Ammon's horn (tissue), 1 donor: ENCODE measurements around the gene CD163L1.
"Not testable (repeated sequence)": the region's sequence is repeated elsewhere in the genome, so short reads cannot be mapped to it uniquely, and the experiment has no call there.

Experiments
- DNase-seq: peaks from one replicate; pipeline ENCODE4 v3.0.0-alpha.2; 2016; ENCODE audit warnings: low spot score

CD163L1 gene

DNA sequence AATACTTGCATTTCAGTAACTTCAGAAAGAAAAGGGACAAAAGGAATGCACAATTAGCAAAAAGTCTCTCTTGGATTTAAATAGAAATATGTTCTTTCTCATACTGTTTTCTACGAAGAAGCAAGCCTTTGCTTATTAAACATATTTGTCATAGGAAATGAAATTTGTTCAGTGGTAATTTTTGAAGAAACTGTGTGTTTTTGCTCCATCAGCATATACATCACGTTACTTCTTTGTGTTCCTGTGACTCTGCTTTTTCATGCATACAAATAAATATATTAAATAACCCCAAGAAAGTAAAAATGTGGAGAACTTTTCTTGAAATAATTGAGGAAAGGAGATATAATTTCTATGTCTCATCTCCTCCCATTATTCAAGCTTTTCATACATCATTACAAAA is 39.7 kb downstream of the CD163L1 start:
- DNase-seq, result no peak

DNA sequence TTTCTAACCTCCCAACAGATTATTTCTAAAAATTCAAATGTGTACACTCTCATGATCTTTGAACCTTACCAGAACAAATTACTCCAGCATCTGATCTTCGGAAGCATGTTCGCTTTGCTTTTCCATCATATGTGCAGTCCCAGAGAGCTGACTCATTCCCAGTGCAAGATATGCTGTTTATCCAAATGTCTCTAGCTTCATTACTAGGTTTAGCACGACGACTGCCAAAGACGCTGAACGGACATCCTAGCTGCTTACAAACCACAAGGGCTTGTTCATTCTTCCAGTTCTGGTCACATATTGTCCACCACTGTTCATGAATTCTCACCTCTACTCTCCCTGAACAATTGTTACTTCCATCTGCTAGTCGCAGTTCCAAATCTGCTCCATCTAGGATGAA is 40.5 kb downstream of the CD163L1 start:
- DNase-seq, result peak; percentile 18

DNA sequence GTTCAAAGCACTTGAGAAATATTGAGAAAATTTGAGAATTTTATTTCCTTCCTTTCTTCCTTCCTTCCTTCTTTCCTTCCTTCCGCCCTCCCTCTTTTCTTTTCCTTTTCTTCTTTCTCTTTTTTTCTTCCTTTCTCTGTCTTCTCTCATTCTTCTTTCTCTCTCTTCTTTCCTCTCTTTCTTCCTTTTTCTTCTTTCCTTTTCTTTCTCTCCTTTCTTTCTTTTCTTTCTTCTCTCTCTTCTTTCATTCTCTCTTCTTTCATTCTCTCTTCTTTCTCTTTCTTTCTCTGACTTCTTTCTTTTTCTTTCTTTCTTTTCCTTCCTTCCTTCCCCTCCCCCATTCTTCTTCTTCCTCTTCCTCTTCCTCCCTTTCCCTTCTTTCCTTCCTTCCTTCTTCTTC is 44.9 kb downstream of the CD163L1 start:
- no peak for DNase-seq

DNA sequence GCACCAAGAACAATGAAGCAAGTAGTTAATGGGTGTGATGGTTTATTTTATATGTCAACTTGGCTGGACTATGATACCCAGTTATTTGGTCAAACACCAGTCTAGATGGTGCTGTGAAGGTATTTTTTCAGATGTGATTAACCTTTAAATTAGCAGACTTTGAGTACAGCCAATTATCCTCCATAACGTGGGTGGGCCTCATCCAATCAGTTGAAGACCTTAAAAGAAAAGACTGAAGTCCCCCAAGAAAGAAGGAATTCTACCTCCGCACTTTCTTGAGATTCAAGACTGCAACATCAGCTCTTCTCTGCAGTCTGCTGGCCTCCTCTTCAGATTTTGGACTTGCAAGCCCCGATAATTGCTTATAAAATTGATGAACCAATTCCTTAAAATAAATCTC is 47.5 kb downstream of the CD163L1 start:
- no peak for DNase-seq

DNA sequence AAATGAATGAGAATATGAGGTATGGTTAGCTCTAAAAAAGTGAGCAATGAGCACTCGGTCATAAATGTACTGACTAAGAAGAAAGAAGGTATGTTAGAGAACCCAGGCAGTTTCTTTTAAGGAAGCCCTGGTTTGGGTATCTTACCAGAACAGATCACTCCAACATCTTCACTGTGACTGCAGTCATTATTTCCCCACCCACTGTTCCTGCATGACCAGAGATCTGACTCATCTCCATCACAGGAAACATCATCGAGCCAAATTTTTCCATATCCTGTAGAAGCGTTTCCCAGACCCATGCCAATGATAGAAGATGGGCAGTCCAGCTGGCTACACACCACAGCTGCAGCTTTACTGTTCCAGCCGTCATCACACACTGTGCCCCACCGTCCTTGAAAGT is 48.0 kb downstream of the CD163L1 start:
- DNase-seq, result no peak

DNA sequence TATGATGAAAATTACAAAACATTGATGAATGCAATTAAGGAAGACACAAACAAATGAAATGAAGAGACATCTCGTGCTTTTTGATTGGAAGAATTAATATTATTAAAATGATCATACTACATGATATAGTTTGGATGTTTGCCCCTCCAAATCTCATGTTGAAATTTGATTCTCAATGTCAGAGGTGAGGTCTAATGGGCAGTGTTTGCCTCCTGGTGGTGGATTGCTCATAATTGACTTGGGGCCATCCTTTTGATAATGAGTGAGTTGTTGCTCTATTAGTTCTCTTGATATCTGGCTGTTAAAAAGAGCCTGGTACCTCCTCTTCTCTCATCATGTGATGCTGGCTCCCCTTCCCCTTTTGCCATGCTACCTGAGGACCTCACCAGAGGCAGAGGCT is 56.7 kb downstream of the CD163L1 start:
- DNase-seq, result no peak

DNA sequence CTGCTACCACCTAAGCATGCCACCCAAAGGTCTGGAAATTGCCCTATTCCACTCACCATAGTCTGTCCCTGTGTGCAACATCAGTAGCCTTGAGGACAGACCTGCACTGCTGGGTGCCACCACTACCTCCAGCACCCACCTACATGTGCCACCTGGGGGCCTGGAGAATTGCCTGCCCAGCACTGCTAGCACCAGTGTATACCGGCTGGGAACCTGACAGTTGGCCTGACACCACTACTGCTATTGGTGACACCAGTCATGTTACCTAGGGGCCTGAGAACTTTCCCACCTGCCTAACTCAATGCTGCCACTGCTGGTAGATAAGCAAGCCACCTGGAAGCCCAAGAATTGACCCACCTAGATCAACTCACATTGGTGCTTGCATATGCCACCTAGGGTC is 60.8 kb downstream of the CD163L1 start:
- DNase-seq, result no peak

DNA sequence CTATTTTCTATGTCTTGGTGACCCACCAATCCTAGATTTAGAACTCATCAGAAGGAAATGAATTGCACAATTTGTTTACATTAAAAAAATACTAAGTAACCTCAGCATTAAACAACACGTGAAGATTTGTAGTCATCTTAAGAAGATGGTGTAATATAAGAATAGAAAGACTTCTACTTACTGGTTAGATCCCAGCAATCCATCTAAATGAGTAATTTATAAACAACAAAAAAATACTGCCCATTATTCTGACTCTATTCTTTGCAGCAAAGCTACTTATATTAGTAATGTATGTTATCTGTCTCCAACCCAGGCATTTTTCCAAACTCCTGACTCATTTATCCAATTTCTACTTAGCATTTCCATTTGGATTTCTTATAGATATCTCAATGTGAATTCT is 67.8 kb downstream of the CD163L1 start:
- no peak for DNase-seq

DNA sequence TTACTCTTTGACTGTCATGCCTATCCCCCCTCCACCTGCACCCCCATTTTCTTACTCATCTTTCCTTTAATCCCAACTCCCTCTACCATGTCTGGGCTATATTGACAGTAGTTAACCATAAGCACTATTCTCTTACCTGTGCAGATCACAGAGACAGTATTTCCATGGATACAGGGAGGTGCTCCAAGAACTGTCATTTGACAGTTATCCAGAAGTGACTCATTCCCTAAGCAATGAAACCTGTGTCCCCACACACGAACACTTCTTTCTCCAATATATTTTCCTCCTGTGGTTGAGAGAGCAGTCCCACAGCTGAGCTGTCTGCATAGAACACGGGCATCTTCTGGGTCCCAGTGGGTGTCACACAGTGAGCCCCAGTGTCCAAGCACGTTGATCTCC is 68.8 kb downstream of the CD163L1 start:
- DNase-seq, result no peak

DNA sequence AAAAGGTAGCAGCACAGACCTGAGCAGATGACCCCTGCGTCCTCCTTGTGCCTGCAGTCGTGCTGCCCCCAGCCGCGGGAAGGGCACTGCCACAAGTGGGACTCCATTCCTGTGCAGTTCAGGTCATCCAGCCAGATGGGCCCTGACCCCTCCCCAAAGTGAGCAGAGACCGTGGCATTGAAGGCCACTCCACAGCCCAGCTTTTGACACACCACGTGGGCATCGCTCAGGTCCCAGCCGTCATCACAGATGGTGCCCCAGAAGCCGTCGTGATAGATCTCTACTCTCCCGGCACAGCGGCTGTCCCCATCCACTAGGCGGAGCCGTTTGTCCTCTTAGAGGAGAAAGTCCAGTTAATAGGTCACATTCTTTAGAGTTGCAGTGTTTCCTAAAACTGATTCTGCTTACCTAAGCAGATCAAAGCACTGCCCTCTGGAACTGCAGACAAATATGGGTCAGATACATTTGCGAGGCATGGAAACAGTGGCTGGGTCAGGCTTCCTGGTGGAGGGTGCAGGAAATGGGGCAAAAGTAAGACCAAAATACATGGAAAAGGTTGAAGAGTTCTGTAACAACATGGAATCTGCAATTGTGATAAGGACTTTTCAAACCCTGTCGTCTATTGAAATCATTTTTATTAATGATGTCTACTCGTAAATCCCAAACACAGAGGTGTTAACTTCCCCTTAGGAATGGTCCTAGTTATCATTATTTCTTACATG is 69.4 kb downstream of the CD163L1 start:
- DNase-seq, result peak; percentile 11

DNA sequence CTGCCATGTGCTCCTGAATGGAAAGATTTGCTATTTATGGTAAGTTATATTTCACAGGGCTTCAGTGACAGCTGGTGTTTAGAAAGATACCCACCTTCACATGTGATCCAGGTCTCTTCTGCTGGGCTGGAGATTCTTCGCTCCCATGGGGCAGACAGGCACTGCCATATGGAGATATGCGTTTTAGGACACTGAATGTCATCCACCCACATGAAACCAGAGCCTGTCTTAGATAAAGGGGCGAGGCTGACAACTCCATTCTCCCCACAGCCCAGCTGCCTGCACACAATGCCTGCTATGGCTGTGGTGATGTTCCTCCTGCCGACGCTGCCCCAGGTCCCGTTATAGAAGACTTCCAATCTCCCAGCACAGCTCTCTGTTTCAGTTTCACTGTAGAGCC is 70.7 kb downstream of the CD163L1 start:
- DNase-seq, result peak; percentile 12

DNA sequence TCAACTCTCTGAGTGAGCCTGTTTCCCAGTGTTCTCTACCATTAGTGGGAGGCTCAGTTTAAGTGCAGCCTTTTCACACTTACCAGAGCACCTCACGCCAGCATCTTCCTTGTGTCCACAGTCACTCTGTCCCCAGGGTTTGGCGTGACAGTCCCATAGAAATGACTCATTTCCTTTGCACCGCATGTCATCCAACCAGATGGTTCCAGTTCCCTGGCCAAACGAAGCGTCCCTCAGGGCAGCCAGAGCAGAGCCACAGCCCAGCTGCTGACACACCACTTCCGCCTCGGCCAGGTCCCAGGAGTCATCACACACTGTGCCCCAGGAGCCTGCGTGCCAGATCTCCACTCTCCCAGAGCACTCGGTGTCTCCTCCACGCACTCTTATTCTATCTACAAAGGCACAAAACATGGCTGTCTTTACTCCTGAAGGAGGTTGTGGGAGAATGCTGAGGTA is 74.7 kb downstream of the CD163L1 start:
- DNase-seq, result no peak

DNA sequence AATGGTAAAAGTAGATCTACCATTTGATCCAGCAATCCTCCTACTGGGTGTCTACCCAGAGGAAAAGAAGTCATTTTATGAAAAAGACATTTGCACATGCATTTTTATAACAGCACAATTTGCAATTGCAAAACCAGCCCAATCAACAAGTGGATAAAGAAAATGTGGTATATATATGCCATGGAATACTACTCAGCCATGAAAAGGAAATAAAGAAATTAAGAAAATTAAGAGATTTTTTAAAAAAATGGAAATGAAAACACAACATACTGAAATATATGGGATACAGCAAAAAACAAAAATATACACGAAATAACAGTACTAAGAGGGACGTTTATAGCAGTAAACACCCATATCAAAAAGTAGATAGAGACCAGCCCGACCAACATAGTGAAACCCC is 81.2 kb downstream of the CD163L1 start:
- no peak for DNase-seq

DNA sequence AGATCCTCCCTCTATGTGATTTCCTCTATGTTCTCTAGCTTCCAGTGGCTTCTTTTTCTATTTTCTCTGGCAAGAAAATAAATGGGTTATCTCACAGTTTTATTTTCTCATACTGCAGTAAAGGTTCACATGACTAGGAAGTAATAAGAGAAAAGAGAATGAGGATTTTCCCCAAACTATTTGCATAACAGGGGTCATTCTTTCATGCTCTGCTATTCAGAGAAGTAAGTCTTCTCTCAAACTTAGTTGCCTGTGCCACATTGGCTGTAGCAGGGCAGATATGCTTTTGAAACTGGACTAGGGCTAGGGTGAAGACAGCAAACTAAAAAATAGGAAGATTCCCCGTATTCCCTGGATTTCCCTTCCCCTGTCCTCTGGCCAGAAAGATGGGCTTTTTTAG is 82.7 kb downstream of the CD163L1 start:
- no peak for DNase-seq

DNA sequence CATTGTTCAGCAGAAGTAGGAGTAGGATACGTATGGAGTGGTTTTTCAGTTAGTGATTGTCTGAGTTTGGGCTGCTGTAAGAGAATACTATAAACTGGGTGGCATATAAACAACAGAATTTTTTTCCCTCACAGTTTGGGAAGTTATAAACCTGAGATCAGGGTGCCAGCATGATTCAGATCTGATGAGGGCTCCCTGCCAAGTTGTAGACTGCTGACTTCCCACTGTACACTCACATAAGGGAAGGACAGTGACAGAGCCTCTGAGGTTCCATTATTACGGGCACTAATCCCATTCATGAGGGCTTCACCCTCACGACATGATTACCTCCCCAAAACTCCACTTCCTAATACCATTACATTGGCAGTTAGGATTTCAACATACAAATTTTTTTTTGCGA is 89.4 kb downstream of the CD163L1 start:
- no peak for DNase-seq

DNA sequence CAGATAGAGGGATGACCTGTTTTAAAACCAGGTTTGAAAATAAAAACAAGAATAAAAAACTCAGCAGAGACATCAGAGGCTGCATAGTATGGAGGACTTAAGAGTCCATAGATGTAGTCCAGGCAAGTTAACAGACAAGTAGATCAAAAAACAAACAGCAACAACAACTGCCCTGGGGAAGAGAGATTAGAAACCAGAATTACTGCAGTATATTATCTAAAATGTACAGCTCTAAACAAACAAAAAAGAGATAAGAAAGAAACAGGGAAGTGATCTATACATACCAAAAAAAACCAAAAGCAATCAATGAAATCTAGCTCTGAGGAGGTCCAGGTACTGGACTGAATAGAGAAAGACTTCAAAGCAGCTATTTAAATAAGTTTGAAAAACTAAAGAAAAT is 91.3 kb downstream of the CD163L1 start:
- no peak for DNase-seq

DNA sequence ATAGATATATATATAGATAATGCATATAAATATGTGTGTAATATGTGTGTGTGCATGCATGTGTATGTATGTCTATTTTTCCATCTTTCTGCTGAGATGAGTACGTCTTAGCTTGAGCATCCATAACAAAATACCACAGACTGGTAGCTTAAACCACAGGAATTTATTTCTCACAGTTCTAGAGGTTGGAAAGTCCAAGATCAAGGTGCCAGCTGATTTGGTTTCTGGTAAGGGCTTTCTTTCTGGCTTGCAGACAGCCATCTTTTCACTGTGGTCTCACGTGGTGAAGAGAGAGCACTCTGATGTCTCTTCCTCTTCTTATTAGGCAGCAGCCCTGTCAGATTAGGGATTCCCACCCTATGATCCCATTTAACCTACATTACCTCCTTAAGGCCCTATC is 92.8 kb downstream of the CD163L1 start:
- DNase-seq, result no peak

DNA sequence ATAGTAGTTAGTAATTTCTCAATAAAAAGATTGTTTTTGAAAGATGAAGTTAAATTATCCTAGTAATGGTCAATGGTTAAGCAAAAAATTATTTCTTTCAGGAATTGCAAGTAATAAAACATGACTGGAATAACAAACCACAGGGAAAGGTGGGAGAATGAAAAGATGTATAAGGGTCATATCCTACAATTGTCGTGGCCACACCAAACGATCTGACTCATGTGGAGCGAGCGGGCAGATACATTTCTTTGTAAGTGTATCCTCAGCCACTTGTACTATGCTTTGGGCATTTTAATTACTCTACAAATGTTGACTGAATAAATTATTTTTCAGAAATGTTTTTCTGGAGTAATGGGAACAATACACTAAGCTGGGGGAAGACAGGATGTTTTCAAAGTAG is 94.5 kb downstream of the CD163L1 start:
- no peak for DNase-seq

DNA sequence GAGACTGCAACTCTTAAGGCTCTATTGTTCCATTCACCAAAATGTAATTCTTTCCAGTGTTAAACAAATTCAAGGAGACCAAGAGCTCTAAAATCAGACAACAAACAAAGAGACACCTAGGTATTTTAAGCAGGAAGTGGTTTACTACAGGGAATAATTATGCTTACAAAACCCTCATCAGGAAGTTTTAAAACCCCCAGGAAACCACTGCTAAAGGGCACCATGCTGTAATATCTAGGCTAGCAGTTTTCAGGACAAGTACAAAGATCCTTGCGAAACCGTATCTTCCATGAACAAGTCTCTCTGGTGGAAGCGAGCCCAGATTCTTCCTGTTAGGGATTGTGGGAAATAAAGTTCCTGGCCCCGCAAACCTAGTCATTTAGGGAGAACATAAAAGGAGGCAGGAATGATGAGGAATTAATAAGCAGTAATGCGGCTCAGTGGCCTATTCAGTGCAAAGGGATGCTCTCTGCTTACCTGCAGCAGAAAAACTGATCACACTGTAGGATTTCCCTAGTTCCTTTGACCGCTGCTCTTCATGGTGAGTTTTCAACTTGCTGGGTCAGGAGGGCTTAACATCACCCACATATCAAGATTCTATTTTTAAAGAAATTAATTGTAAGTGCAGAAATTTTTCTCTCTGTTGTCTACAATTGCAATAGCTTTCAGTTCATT is 97.3 kb downstream of the CD163L1 start:
- no peak for DNase-seq

DNA sequence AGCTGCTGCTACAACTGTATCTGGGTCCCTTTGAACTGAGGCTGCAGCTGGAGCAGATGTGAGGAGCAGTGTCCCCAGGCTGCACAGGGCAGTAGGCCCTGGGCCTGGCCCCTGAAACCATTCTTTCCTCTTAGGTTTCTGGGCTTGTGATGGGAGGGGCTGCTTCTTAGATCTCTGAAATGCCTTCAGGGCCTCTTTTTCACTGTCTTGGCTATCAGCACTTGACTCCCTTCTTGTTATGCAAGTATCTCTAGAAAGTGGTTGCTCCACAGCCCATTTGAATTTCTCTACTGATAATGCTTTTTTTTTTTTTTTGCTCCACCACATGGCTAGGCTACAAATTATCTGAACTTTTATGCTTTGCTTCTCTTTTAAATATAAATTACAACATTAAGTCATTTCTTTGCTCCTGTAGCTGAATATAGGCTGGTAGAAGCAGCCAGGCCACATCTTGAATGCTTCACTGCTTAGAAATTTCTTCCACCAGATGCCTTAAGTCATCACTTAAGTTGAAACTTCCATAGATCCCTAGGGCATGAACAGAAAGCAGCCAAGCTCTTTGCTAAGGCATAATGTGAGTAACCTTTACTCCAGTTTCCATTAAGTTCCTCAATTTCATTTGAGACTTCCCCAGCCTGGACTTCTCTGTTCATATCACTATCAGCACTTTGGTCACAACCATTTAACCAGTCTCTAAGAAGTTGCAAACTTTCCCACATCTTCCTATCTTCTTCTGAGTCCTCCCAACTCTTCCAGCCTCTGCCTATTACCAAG is 98.9 kb downstream of the CD163L1 start:
- DNase-seq, result no peak

DNA sequence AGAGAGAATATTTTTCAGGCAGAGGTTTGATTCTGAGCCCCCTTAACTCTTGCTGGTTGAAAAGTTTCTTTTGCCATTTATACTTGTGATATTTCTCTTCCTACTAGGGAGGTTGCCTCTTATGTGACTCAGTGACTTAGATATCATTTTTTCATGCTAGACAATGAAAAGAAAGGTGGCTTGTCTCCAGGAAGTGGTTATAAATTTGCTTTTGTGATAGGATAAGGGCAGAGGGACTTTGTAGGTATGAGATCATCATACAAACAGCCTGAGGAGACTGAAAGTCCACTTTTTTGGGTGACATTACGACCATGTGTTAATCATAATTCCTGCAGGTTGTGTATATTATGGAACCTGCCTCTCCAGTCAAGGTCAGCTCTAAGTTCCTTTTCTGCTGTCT is 104.3 kb downstream of the CD163L1 start:
- no peak for DNase-seq

DNA sequence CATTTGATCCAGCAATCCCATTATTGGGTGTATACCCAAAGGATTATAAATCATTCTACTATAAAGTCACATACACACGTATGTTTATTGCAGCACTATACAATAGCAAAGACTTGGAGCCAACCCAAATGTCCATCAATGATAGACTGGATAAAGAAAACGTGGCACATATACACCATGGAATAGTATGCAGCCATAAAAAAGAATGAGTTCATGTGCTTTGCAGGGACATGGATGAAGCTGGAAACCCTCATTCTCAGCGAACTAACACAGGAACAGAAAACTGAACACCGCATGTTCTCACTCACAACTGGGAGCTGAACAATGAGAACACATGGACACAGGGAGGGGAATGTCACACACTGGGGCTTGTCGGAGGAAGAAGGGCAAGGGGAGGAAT is 106.2 kb downstream of the CD163L1 start:
- DNase-seq, result not testable (repeated sequence)

DNA sequence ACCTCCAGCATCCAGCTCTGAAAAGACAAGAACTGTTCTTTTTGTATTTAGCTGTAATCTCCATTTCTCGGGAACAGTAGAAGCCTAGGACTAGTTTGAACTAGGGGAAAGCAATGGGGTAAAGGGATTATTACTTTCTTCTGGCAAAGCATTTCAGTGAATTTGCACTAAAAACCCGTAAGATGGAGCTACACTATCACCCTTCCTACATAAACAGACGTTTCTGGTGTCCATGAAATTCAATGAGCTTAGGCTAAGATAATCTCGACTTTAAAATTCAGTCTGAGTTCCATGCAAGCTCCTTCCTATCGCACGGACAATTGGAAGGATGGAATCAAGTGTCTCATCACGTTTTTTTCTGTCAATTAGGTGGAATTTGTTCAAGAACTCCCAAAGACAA is 116.0 kb downstream of the CD163L1 start:
- DNase-seq, result no peak
